Coronary artery (tissue), 2 donors: Measurements from ENCODE around the gene TMCC3.
"Not testable (repeated sequence)": the region's sequence is repeated elsewhere in the genome, so short reads cannot be mapped to it uniquely, and the experiment has no call there.

ENCODE experiments used
- DNase-seq: peaks from one replicate; pipeline ENCODE4 v3.0.0-alpha.2; 2017; ENCODE audit warnings: low spot score
- H3K27ac ChIP-seq, 2 donors: fragments of 200-600 bp; sonication (generic); one replicate each; pipeline ENCODE4 v1.5.1; 2016 to 2019
- H3K4me3 ChIP-seq: fragments of 200-600 bp; sonication (generic); 2 replicates; pipeline ENCODE4 v1.5.1; 2016; ENCODE audit warnings: mild to moderate bottlenecking, moderate library complexity
- CTCF ChIP-seq: fragments of 200-600 bp; sonication (generic); IDR thresholded peaks from one replicate; pipeline ENCODE4 v1.5.1; 2019; ENCODE audit warnings: antibody characterized with exemption

TMCC3 gene

GRCh38 chr12:94557746-94558295 is 92.5 kb downstream of the TMCC3 start:
- H3K27ac ChIP-seq = no peak overlapping the region
- H3K4me3 ChIP-seq = no peak overlapping the region
- no peak for DNase-seq
- TF ChIP-seq CTCF = no peak

- TF ChIP-seq CTCF = no peak
- H3K27ac ChIP-seq = no peak overlapping the region
- no peak overlapping the region for H3K4me3 ChIP-seq
- DNase-seq = no peak
Observed at GRCh38 chr12:94555687-94556086, 94.7 kb downstream of the TMCC3 start.

DNA sequence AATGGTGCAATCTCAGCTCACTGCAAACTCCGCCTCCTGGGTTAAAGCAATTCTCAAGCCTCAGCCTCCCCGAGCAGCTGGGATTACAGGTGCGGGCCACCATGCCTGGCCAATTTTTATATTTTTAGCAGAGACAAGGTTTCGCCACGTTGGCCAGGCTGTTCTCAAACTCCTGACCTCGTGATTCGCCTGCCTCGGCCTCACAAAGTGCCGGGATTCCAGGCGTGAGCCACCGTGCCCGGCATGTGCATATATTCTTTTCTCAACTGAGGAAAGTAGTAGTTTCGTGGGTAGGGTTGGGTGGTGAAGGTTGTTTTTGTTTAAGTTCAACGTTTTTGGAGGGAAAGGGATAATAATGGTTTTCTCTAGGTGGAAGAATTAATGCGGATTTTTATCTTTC is 96.5 kb downstream of the TMCC3 start:
- DNase-seq = no peak
- Histone ChIP-seq H3K27ac (no peak overlapping the region), H3K4me3 (no peak overlapping the region)
- TF ChIP-seq CTCF = no peak

- Histone ChIP-seq H3K27ac (no peak overlapping the region), H3K4me3 (no peak overlapping the region)
- no peak for DNase-seq
- no peak for TF ChIP-seq CTCF
Observed at GRCh38 chr12:94553130-94553519, 97.2 kb downstream of the TMCC3 start.

DNA sequence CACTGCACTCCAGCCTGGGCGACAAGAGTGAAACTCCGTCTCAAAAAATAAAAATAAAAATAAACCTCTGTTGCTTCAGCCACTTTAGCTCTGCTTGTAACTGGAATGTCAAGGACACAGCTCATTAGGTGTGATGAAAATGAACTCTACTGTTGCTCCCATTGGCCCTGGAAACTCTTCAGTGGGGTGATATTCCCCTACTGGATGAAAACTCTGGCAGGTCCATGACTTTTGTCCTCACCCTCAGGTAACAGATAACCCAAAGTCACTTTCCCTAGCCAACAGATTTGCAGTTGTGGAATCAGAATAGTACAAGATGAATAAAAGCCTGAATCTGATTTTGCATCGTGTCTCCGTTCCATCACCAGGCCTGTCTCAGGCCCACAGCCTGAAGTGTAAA is 98.5 kb downstream of the TMCC3 start:
- no peak for DNase-seq
- no peak for TF ChIP-seq CTCF
- no peak overlapping the region for H3K27ac ChIP-seq
- no peak overlapping the region for H3K4me3 ChIP-seq

DNA sequence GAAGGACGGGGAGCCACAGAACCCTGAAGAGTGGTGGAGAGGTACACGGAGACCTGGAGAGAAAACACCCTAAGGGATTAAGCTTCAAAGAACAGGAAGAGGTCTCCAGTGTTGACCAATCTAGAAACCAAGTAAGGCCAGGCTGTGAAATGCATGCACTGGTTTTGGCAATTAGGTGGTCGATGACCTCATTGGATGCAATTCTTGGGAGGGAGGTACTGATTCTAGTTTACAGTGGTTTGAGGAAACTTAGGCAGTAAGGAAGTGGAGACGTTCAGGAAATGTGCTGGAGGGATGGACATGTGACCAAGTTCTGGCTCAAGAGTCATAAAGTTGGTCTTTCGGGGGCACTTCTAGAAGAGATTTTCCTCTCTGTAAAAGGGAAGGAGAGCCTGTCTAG is 99.4 kb downstream of the TMCC3 start:
- H3K4me3 ChIP-seq = no peak overlapping the region
- DNase-seq = no peak
- no peak for TF ChIP-seq CTCF
- no peak overlapping the region for H3K27ac ChIP-seq

DNA sequence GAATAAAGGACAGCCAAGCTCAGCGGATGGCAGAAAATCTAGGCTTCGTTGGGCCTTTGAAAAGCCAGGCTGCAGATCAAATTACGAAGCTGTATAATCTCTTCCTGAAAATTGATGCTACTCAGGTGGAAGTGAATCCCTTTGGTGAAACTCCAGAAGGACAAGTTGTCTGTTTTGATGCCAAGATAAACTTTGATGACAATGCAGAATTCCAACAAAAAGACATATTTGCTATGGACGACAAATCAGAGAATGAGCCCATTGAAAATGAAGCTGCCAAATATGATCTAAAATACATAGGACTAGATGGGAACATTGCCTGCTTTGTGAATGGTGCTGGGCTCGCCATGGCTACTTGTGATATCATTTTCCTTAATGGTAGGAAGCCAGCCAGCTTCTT is 101.5 kb downstream of the TMCC3 start:
- H3K4me3 ChIP-seq = not testable (repeated sequence)

More for the DNA sequence above, 101.5 kb downstream of the TMCC3 start:
- not testable (repeated sequence) for DNase-seq, H3K27ac ChIP-seq
